ENCODE results near the gene GTF2H2C. TPM values are rescaled to one million over a fixed set of nuclear protein-coding genes. Genes with fewer than 3 reads are reported as not detected.
"Not testable (repeated sequence)": the region's sequence is repeated elsewhere in the genome, so short reads cannot be mapped to it uniquely, and the experiment has no call there.

The GTF2H2C gene
- total RNA-seq, 1 experiment from 2014 or later, result 61.0 TPM

- H3K23ac ChIP-seq (ENCODE audit: insufficient read length, low read depth, low read length), result not testable (repeated sequence)
- DNase-seq, result peak; percentile 1
- WGBS (ENCODE audit: extremely low coverage, insufficient read length, low lambda C conversion rate), result no CpG with 5 or more reads among the region's 9 CpGs
Measured at GRCh38 chr5:69631879-69632278, 71.9 kb downstream of the GTF2H2C start.

More at GRCh38 chr5:69631879-69632278, 71.9 kb downstream of the GTF2H2C start:
- not testable (repeated sequence) for H3K14ac ChIP-seq (ENCODE audit: insufficient read depth, low read length); H4K20me1 ChIP-seq (ENCODE audit: control insufficient read depth, insufficient read depth, insufficient read length); H3K4me1 ChIP-seq (ENCODE audit: insufficient read depth, low read length); H3K56ac ChIP-seq (ENCODE audit: insufficient read length, low read depth, low read length); H3K18ac ChIP-seq (ENCODE audit: insufficient read length, low read depth, low read length); H4K5ac ChIP-seq (ENCODE audit: insufficient read length, low read depth, low read length); H3K79me2 ChIP-seq (ENCODE audit: insufficient read depth, low read length); H3K9ac ChIP-seq (ENCODE audit: extremely low read depth, insufficient read length, low read length); H3K9me3 Mint-ChIP-seq; H3K4me1 Mint-ChIP-seq; H2BK5ac ChIP-seq (ENCODE audit: insufficient read length, low read length); H4K91ac ChIP-seq (ENCODE audit: insufficient read length, low read depth, low read length); H3K4me2 ChIP-seq (ENCODE audit: insufficient read depth, insufficient read length, low read length); H3K4me3 Mint-ChIP-seq; H2BK12ac ChIP-seq (ENCODE audit: insufficient read length, low read depth, low read length); H3T11ph ChIP-seq (ENCODE audit: low read length); H3K79me1 ChIP-seq (ENCODE audit: insufficient read depth, low read depth, low read length, poor library complexity, severe bottlenecking); H3K23me2 ChIP-seq (ENCODE audit: insufficient read length, low read depth, low read length, poor library complexity, severe bottlenecking); H3K27ac ChIP-seq (ENCODE audit: insufficient read length, low read depth, low read length); H3K9me3 ChIP-seq (ENCODE audit: control insufficient read depth, low read depth, low read length); H3K27me3 Mint-ChIP-seq (ENCODE audit: low read depth); H2AFZ ChIP-seq (ENCODE audit: low read length); H4K8ac ChIP-seq (replicated peaks; ENCODE audit: insufficient read length, low read depth, low read length); H2BK20ac ChIP-seq (ENCODE audit: low read depth, low read length, poor library complexity, severe bottlenecking); H3K27me3 ChIP-seq (ENCODE audit: insufficient read depth, low read length); H3K4ac ChIP-seq (ENCODE audit: low read depth, low read length); H2AK5ac ChIP-seq (ENCODE audit: insufficient read length, low read length); H2BK15ac ChIP-seq (ENCODE audit: low read depth, low read length); H3K27ac Mint-ChIP-seq; H2BK120ac ChIP-seq (ENCODE audit: low read depth, low read length, poor library complexity, severe bottlenecking); H3K36me3 Mint-ChIP-seq (ENCODE audit: insufficient read depth in 1 of 3, low read depth in 3 of 3)

Other genes starting within 250 kb of the GTF2H2C start
- 0.48 and 0.68 TPM in 2 replicates for gene CCDC125, start 227.4 kb upstream of the GTF2H2C start, total RNA-seq (2021)
- gene AK6, start 190.7 kb upstream of the GTF2H2C start, total RNA-seq (2021), result 39.0 and 40.8 TPM in 2 replicates
- gene TAF9, start 190.7 kb upstream of the GTF2H2C start, total RNA-seq (2021), result 82.4 and 85.0 TPM in 2 replicates
- gene RAD17, start 190.4 kb upstream of the GTF2H2C start, total RNA-seq (2021), result 28.5 and 31.9 TPM in 2 replicates
- gene MARVELD2, start 145.1 kb upstream of the GTF2H2C start, total RNA-seq (2021), result 29.5 and 30.3 TPM in 2 replicates
- gene OCLN, start 67.4 kb upstream of the GTF2H2C start, total RNA-seq (2021), result 105 and 109 TPM in 2 replicates